B cell (primary cell): Measurements from ENCODE around the gene EARS2. TPM values are rescaled to one million over a fixed set of nuclear protein-coding genes. Genes with fewer than 3 reads are reported as not detected.

ENCODE experiments used
- ATAC-seq: fragments of 200-7000 bp; cut with Tn5 transposase; one replicate; pipeline ENCODE4 v1.10.0; 2021; ENCODE audit warnings: low read depth, mild to moderate bottlenecking, moderate number of reproducible peaks, moderate library complexity
- CTCF ChIA-PET: fragments of 350-600 bp; sonication (Branson Sonifier 250); formaldehyde crosslinking; loops from one replicate; lab custom pipeline; 2021; ENCODE audit warnings: antibody characterized with exemption, inconsistent platforms; lab: Charles Lee
- POLR2A ChIA-PET: fragments of 350-600 bp; sonication (Branson Sonifier 250); formaldehyde crosslinking; loops from one replicate; lab custom pipeline; 2021; ENCODE audit warnings: antibody characterized with exemption; lab: Charles Lee
- DNase-seq: peaks from one replicate; pipeline ENCODE4 v3.0.0; 2013
- H2AFZ ChIP-seq: 2 replicates; pipeline ENCODE4 v1.6.1; 2012; ENCODE audit warnings: mild to moderate bottlenecking, low read depth, low read length; ENCODE audit not compliant: insufficient read depth, poor library complexity, severe bottlenecking
- H3K27ac ChIP-seq, 2 donors: 1 replicate in 1 of 2; 2 replicates in 1 of 2; pipeline ENCODE4 v1.5.1; 2012 to 2013; ENCODE audit warnings: low read length in 2 of 2, mild to moderate bottlenecking in 2 of 2, moderate library complexity in 1 of 2
- H3K27me3 ChIP-seq, 4 experiments: fragments of 200-600 bp in 1 of 4; sonication (generic) in 1 of 4; replicated peaks in 1 of 4; 1 replicate in 2 of 4; 2 replicates in 2 of 4; pipeline versions ENCODE4 v1.6.1 to v1.7.0; 2013 to 2016; ENCODE audit warnings: low read length in 3 of 4, mild to moderate bottlenecking in 2 of 4, mixed read lengths in 1 of 4, moderate library complexity in 1 of 4; ENCODE audit not compliant: insufficient read depth in 4 of 4, control insufficient read depth in 3 of 4; ENCODE audit errors: control extremely low read depth in 1 of 4
- H3K36me3 ChIP-seq, 2 experiments: replicated peaks in 1 of 2; 1 replicate in 1 of 2; 2 replicates in 1 of 2; pipeline versions ENCODE4 v1.6.1 to v1.7.1; 2013; ENCODE audit warnings: low read length in 1 of 2; ENCODE audit not compliant: insufficient read depth in 2 of 2, control insufficient read depth in 1 of 2; ENCODE audit errors: control extremely low read depth in 1 of 2, extremely low read depth in 1 of 2
- H3K4me1 ChIP-seq, 2 donors: fragments of 200-600 bp in 1 of 2; sonication (generic) in 1 of 2; 1 replicate in 1 of 2; 2 replicates in 1 of 2; pipeline versions ENCODE4 v1.5.1 to v1.6.1; 2013 to 2017; ENCODE audit warnings: low read length in 2 of 2; ENCODE audit not compliant: control insufficient read depth in 2 of 2, insufficient read depth in 2 of 2
- H3K4me2 ChIP-seq: replicated peaks from 2 replicates; pipeline ENCODE3; 2012; ENCODE audit warnings: mild to moderate bottlenecking, low read depth, low read length; ENCODE audit not compliant: poor library complexity, severe bottlenecking
- H3K4me3 ChIP-seq, 5 experiments: fragments of 200-600 bp in 1 of 5; sonication (generic) in 1 of 5; 1 replicate in 3 of 5; 2 replicates in 2 of 5; pipeline versions ENCODE4 v1.5.1 to v1.7.0; 2011 to 2016; ENCODE audit warnings: low read length in 4 of 5, mild to moderate bottlenecking in 4 of 5, low read depth in 2 of 5, control low read depth in 1 of 5, moderate library complexity in 1 of 5; ENCODE audit not compliant: insufficient read depth in 1 of 5; ENCODE audit errors: control extremely low read depth in 1 of 5, extremely low read depth in 1 of 5
- H3K79me2 ChIP-seq: fragments of 200-600 bp; sonication (generic); one replicate; pipeline ENCODE4 v1.6.0; 2016; ENCODE audit warnings: low read length; ENCODE audit not compliant: control insufficient read depth, insufficient read depth
- H3K9ac ChIP-seq: fragments of 200-600 bp; sonication (generic); 2 replicates; pipeline ENCODE4 v1.6.1; 2017; ENCODE audit warnings: mild to moderate bottlenecking, low read length, moderate library complexity
- H3K9me3 ChIP-seq, 3 donors: one replicate each; pipeline versions ENCODE4 v1.6.1 to v1.7.1; 2013; ENCODE audit warnings: low read length in 2 of 3; ENCODE audit not compliant: control insufficient read depth in 2 of 3, insufficient read depth in 1 of 3; ENCODE audit errors: control extremely low read depth in 1 of 3
- H4K20me1 ChIP-seq: 2 replicates; pipeline ENCODE4 v1.6.0; 2012; ENCODE audit warnings: mild to moderate bottlenecking, low read length; ENCODE audit not compliant: insufficient read depth, control insufficient read depth, poor library complexity, severe bottlenecking
- H3K27ac Mint-ChIP-seq: one replicate; pipeline ENCODE4 v1.8.0; 2021; ENCODE audit warnings: mixed read lengths
- H3K27me3 Mint-ChIP-seq: one replicate; pipeline ENCODE4 v1.8.0; 2021; ENCODE audit warnings: mixed read lengths
- H3K4me1 Mint-ChIP-seq: one replicate; pipeline ENCODE4 v1.8.0; 2021; ENCODE audit warnings: mixed read lengths
- H3K4me3 Mint-ChIP-seq: one replicate; pipeline ENCODE4 v1.8.0; 2021; ENCODE audit warnings: mixed read lengths
- H3K9me3 Mint-ChIP-seq: one replicate; pipeline ENCODE4 v1.8.0; 2022; ENCODE audit warnings: mixed read lengths; ENCODE audit not compliant: insufficient read depth
- CTCF ChIP-seq: fragments of 200-600 bp; IDR thresholded peaks from one replicate; pipeline ENCODE4 v1.8.0; 2022; ENCODE audit warnings: antibody characterized with exemption, mild to moderate bottlenecking
- EZH2 ChIP-seq: IDR thresholded peaks from 2 replicates; pipeline ENCODE4 v1.6.1; 2012; ENCODE audit warnings: borderline replicate concordance, low read depth, mild to moderate bottlenecking, moderate library complexity, low read length; ENCODE audit not compliant: insufficient read depth, poor library complexity, severe bottlenecking
- WGBS: methylation state at CpG from one replicate; pipeline ENCODE4 v1.1.5; 2013; ENCODE audit warnings: missing lambda C conversion rate; ENCODE audit not compliant: insufficient coverage; 5-methylcytosine and 5-hydroxymethylcytosine counted together
- intact Hi-C: fragments of 100-400 bp; cut with micrococcal nuclease; formaldehyde crosslinking; loops from one replicate; pipeline ENCODE4 v1.10.0; 2022
- polyA plus RNA-seq: library from polyadenylated mRNA; depleted of rRNA; stranded (reverse); fragments of >200 nt; gene quantifications from 2 replicates; pipeline ENCODE4 v1.2.3, GENCODE V29; 2012
- total RNA-seq, 2 donors: library from RNA; stranded (reverse); fragments of 120-200 nt in 1 of 2; gene quantifications; 1 replicate in 1 of 2; 2 replicates in 1 of 2; pipeline versions ENCODE4 v1.2.3 to v1.2.4, GENCODE V29; 2013 to 2022

The EARS2 gene
- total and polyA plus RNA-seq, 2 donors (not counting 1 experiment from before 2014, with no cell fraction given): 14.6 to 15.1 TPM

- no peak for TF ChIP-seq EZH2
- no peak for TF ChIP-seq CTCF
- Mint-ChIP-seq H3K27ac (no peak overlapping the region), H3K9me3 (no peaks in the 10 kb centered on the region), H3K4me3 (no peak overlapping the region), H3K4me1 (peaks cover 12% of the 10 kb centered on the region), H3K27me3 (no peaks in the 10 kb centered on the region)
- Histone ChIP-seq H3K9ac (no peak overlapping the region), H3K4me2 (no peak overlapping the region), H3K36me3 (peaks cover 0 to 68% of the 10 kb centered on the region in 2 experiments), H3K79me2 (peaks cover 83% of the 10 kb centered on the region), H3K4me1 (peaks cover 7% of the 10 kb centered on the region in 2 donors), H3K4me3 (no peak overlapping the region), H3K27ac (no peak overlapping the region), H2AFZ (no peak overlapping the region), H4K20me1 (peaks cover 78% of the 10 kb centered on the region), H3K9me3 (no peaks in the 10 kb centered on the region), H3K27me3 (no peaks in the 10 kb centered on the region)
- CTCF ChIA-PET: interaction anchor here (1.3 kb wide), 2 partner anchors 32 to 88 kb away, joined by 3 read pairs; partner anchors contain the start of gene UBFD1
- WGBS: 88% methylated on average over 1 of the region's 3 CpGs
- intact Hi-C loops: no loop called here
- no peak for DNase-seq
- no peak for ATAC-seq
- POLR2A ChIA-PET: no interaction called here
These were observed 33.0 kb upstream of the EARS2 start for GRCh38 chr16:23590181-23590580.

GRCh38 chr16:23587726-23588125, 30.6 kb upstream of the EARS2 start:
- H3K4me2 ChIP-seq: no peak overlapping the region
- ATAC-seq: no peak
- ChIA-PET CTCF (no interaction called here), POLR2A (no interaction called here)
- Mint-ChIP-seq H3K27ac (no peak overlapping the region), H3K9me3 (no peaks in the 10 kb centered on the region), H3K27me3 (no peaks in the 10 kb centered on the region), H3K4me1 (peaks cover 3% of the 10 kb centered on the region), H3K4me3 (no peak overlapping the region)
- WGBS: 100% methylated on average over 2 of the region's 5 CpGs
- intact Hi-C loops: no loop called here
- H3K36me3 ChIP-seq: peaks cover 0 to 74% of the 10 kb centered on the region in 2 experiments
- no peaks in the 10 kb centered on the region for H3K9me3 ChIP-seq
- H4K20me1 ChIP-seq: peaks cover 60% of the 10 kb centered on the region
- H3K9ac ChIP-seq: no peak overlapping the region
- no peak overlapping the region for H2AFZ ChIP-seq
- no peaks in the 10 kb centered on the region for H3K27me3 ChIP-seq
- TF ChIP-seq CTCF (no peak), EZH2 (no peak)
- H3K79me2 ChIP-seq: peaks cover 60% of the 10 kb centered on the region
- no peaks in the 10 kb centered on the region for H3K4me1 ChIP-seq
- no peak overlapping the region for H3K27ac ChIP-seq
- H3K4me3 ChIP-seq: no peak overlapping the region
- DNase-seq: no peak
